HepG2 (cell line): Measurements from ENCODE around the gene LTA. TPM values are rescaled to one million over a fixed set of nuclear protein-coding genes. Genes with fewer than 3 reads are reported as not detected.
A peak's percentile ranks its signal among the peaks of the same experiment; 100 is the strongest.

Experiments
- CBFB ChIP-seq: sonication (generic); formaldehyde crosslinking; IDR thresholded peaks from 2 replicates; pipeline ENCODE4 v1.4.0; 2020; ENCODE audit warnings: missing genetic modification reagents
- CERS6 ChIP-seq: sonication (generic); formaldehyde crosslinking; IDR thresholded peaks from 2 replicates; pipeline ENCODE4 v1.5.0; 2020; ENCODE audit warnings: missing genetic modification reagents
- E2F5 ChIP-seq: sonication (generic); formaldehyde crosslinking; conservative IDR thresholded peaks from 2 replicates; pipeline ENCODE4 v1.4.0; 2020; ENCODE audit warnings: missing genetic modification reagents
- ELK4 ChIP-seq: sonication (generic); formaldehyde crosslinking; IDR thresholded peaks from 2 replicates; pipeline ENCODE4 v1.9.0; 2021; ENCODE audit warnings: missing genetic modification reagents, borderline replicate concordance
- GATAD1 ChIP-seq: IDR thresholded peaks from 2 replicates; pipeline ENCODE4 v1.6.1; 2016; ENCODE audit warnings: missing genetic modification reagents, missing compliant biosample characterization
- GATAD2A ChIP-seq: IDR thresholded peaks from 2 replicates; pipeline ENCODE4 v1.6.1; 2016
- HHEX ChIP-seq: IDR thresholded peaks from 2 replicates; pipeline ENCODE4 v1.6.1; 2016; ENCODE audit warnings: control low read depth
- JDP2 ChIP-seq: sonication (generic); formaldehyde crosslinking; IDR thresholded peaks from 2 replicates; pipeline ENCODE4 v1.8.1; 2022; ENCODE audit warnings: missing genetic modification reagents, borderline replicate concordance
- MXD1 ChIP-seq: sonication (generic); formaldehyde crosslinking; IDR thresholded peaks from 2 replicates; pipeline ENCODE4 v1.4.0; 2020; ENCODE audit warnings: mild to moderate bottlenecking, missing genetic modification reagents
- NFYC ChIP-seq: IDR thresholded peaks from 2 replicates; pipeline ENCODE4 v1.6.1; 2016; ENCODE audit warnings: missing genetic modification reagents, missing compliant biosample characterization
- NR2F6 ChIP-seq, 2 experiments: IDR thresholded peaks; 2 replicates each; pipeline ENCODE4 v1.6.1; 2016; ENCODE audit warnings: antibody characterized with exemption in 1 of 2, mild to moderate bottlenecking in 1 of 2
- PHF21A ChIP-seq: sonication (generic); formaldehyde crosslinking; IDR thresholded peaks from 2 replicates; pipeline ENCODE4 v1.5.0; 2020; ENCODE audit warnings: mild to moderate bottlenecking, missing genetic modification reagents
- SETDB1 ChIP-seq: sonication (generic); formaldehyde crosslinking; IDR thresholded peaks from 2 replicates; pipeline ENCODE4 v1.5.1; 2020; ENCODE audit warnings: missing genetic modification reagents, mild to moderate bottlenecking, borderline replicate concordance
- SP2 ChIP-seq: sonication (generic); formaldehyde crosslinking; IDR thresholded peaks from 2 replicates; pipeline ENCODE4 v1.5.1; 2020; ENCODE audit warnings: mild to moderate bottlenecking, missing genetic modification reagents
- SRF ChIP-seq: IDR thresholded peaks from 2 replicates; pipeline ENCODE4 v1.6.1; 2011; ENCODE audit warnings: mild to moderate bottlenecking, low read depth, low read length, moderate library complexity
- ZBTB38 ChIP-seq: sonication (generic); formaldehyde crosslinking; IDR thresholded peaks from 2 replicates; pipeline ENCODE4 v1.5.1; 2020; ENCODE audit warnings: mild to moderate bottlenecking, missing genetic modification reagents
- ZFAT ChIP-seq: sonication (generic); formaldehyde crosslinking; conservative IDR thresholded peaks from 2 replicates; pipeline ENCODE4 v1.8.1; 2023; ENCODE audit warnings: missing genetic modification reagents, inconsistent platforms
- ZFP82 ChIP-seq: sonication (generic); formaldehyde crosslinking; IDR thresholded peaks from 2 replicates; pipeline ENCODE4 v1.5.1; 2020; ENCODE audit warnings: mild to moderate bottlenecking, missing genetic modification reagents, borderline replicate concordance
- ZKSCAN5 ChIP-seq: sonication (generic); formaldehyde crosslinking; IDR thresholded peaks from 2 replicates; pipeline ENCODE4 v1.5.1; 2020; ENCODE audit warnings: mild to moderate bottlenecking, missing genetic modification reagents
- ZNF17 ChIP-seq: sonication (generic); formaldehyde crosslinking; IDR thresholded peaks from 2 replicates; pipeline ENCODE4 v1.5.0; 2020; ENCODE audit warnings: mild to moderate bottlenecking, missing genetic modification reagents
- ZNF251 ChIP-seq: sonication (generic); formaldehyde crosslinking; IDR thresholded peaks from 2 replicates; pipeline ENCODE4 v1.9.0; 2021; ENCODE audit warnings: mild to moderate bottlenecking, missing genetic modification reagents
- ZNF331 ChIP-seq: sonication (generic); formaldehyde crosslinking; IDR thresholded peaks from 2 replicates; pipeline ENCODE4 v1.4.0; 2020; ENCODE audit warnings: missing genetic modification reagents
- ZNF382 ChIP-seq: sonication (generic); formaldehyde crosslinking; IDR thresholded peaks from 2 replicates; pipeline ENCODE4 v1.5.0; 2020; ENCODE audit warnings: missing genetic modification reagents, mild to moderate bottlenecking, borderline replicate concordance
- ZNF441 ChIP-seq: sonication (generic); formaldehyde crosslinking; IDR thresholded peaks from 2 replicates; pipeline ENCODE4 v1.7.0; 2021; ENCODE audit warnings: missing genetic modification reagents, borderline replicate concordance
- ZNF619 ChIP-seq: sonication (generic); formaldehyde crosslinking; IDR thresholded peaks from 2 replicates; pipeline ENCODE4 v1.4.0; 2020; ENCODE audit warnings: mild to moderate bottlenecking, missing genetic modification reagents
- ZNF709 ChIP-seq: sonication (generic); formaldehyde crosslinking; IDR thresholded peaks from 2 replicates; pipeline ENCODE4 v1.5.0; 2020; ENCODE audit warnings: mild to moderate bottlenecking, missing genetic modification reagents
- ZNF761 ChIP-seq: sonication (generic); formaldehyde crosslinking; conservative IDR thresholded peaks from 2 replicates; pipeline ENCODE4 v1.4.0; 2020; ENCODE audit warnings: mild to moderate bottlenecking, missing genetic modification reagents
- polyA plus RNA-seq, 8 experiments: library from polyadenylated mRNA; depleted of rRNA in 3 of 8; stranded (reverse) in 7 of 8; unstranded in 1 of 8; fragments of >200 nt; fragmentation: Illumina TruSeq in 4 of 8; extraction: Trizol in 4 of 8; gene quantifications; 2 replicates each; pipeline versions ENCODE4 v1.2.1 to v1.2.3, GENCODE V29; 2011 to 2016; ENCODE audit warnings: low read depth in 4 of 8, missing spikeins in 1 of 8, mixed read lengths in 1 of 8; ENCODE audit not compliant: insufficient read depth in 1 of 8
- total RNA-seq, 5 experiments: library from RNA; depleted of rRNA; stranded (reverse); fragments of >200 nt; fragmentation: Illumina TruSeq; extraction: Trizol; gene quantifications; 2 replicates each; pipeline ENCODE4 v1.2.3, GENCODE V29; 2016; ENCODE audit warnings: low read depth in 1 of 5
- TF ChIP-seq, protein P1 (sequence below): sonication (generic); formaldehyde crosslinking; IDR thresholded peaks from 2 replicates; pipeline ENCODE4 v1.5.1; 2020; ENCODE audit warnings: mild to moderate bottlenecking, missing genetic modification reagents, moderate library complexity

Gene LTA
- total and polyA plus RNA-seq, 2 of the 13 experiments (the other 11 are each of a cell fraction or from before 2014, with no cell fraction given): 0.09 TPM; not detected in 1

GRCh38 chr6:31619805-31620585, 47.9 kb downstream of the LTA start (continued):
- TF ChIP-seq CERS6 (CRISPR knock-in tag) (no peak), GATAD1 (CRISPR knock-in tag) (peak; percentile 83), ZKSCAN5 (CRISPR knock-in tag) (no peak), ZNF251 (CRISPR knock-in tag) (peak; percentile 42; the same call in 1 of the 2 replicates), NR2F6 (IDR thresholded peaks at IDR 0.05) (no peak), NR2F6 (CRISPR knock-in tag; IDR thresholded peaks at IDR 0.05) (peak; percentile 38; the same call in 1 of the 2 replicates), SP2 (CRISPR knock-in tag) (peak; percentile 74), HHEX (CRISPR knock-in tag) (no peak), ZNF382 (CRISPR knock-in tag) (no peak), ZNF17 (CRISPR knock-in tag) (no peak), ZBTB38 (CRISPR knock-in tag) (peak; percentile 86), ELK4 (CRISPR knock-in tag) (no peak), ZNF619 (CRISPR knock-in tag) (no peak; the same call in 1 of the 2 replicates), SETDB1 (CRISPR knock-in tag) (no peak), MXD1 (CRISPR knock-in tag) (no peak), ZNF761 (CRISPR knock-in tag) (0 out of 2 replicates have a peak, but pooled peaks have one; percentile 19), E2F5 (no peak), SRF (no peak), CBFB (no peak), ZNF709 (0 out of 2 replicates have a peak, but pooled peaks have one; percentile 74), JDP2 (CRISPR knock-in tag) (no peak), ZFP82 (CRISPR knock-in tag) (no peak), GATAD2A (CRISPR knock-in tag) (no peak; the same call in 1 of the 2 replicates), ZNF331 (CRISPR knock-in tag) (peak; percentile 55; the same call in 1 of the 2 replicates), NFYC (CRISPR knock-in tag) (peak; percentile 79), ZFAT (CRISPR knock-in tag) (no peak), ZNF441 (CRISPR knock-in tag) (peak; percentile 98), PHF21A (CRISPR knock-in tag) (peak; percentile 73)
- TF ChIP-seq, protein P1, sequence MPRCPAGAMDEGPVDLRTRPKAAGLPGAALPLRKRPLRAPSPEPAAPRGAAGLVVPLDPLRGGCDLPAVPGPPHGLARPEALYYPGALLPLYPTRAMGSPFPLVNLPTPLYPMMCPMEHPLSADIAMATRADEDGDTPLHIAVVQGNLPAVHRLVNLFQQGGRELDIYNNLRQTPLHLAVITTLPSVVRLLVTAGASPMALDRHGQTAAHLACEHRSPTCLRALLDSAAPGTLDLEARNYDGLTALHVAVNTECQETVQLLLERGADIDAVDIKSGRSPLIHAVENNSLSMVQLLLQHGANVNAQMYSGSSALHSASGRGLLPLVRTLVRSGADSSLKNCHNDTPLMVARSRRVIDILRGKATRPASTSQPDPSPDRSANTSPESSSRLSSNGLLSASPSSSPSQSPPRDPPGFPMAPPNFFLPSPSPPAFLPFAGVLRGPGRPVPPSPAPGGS: 0 out of 2 replicates have a peak, but pooled peaks have one; percentile 6
